GM10248 (cell line): ENCODE data around the gene SEZ6.
"Not testable (repeated sequence)": the region's sequence is repeated elsewhere in the genome, so short reads cannot be mapped to it uniquely, and the experiment has no call there.

ENCODE experiments used
- CTCF ChIA-PET: fragments of 300-600 bp; sonication (Branson Sonifier 250); formaldehyde crosslinking; extraction: SDS; loops from one replicate; lab custom pipeline; 2021; ENCODE audit warnings: antibody characterized with exemption; lab: Yijun Ruan, JAX
- POLR2A ChIA-PET: fragments of 350-650 bp; sonication (Branson Sonifier 250); formaldehyde crosslinking; extraction: SDS; loops from one replicate; lab custom pipeline; 2020; ENCODE audit warnings: antibody characterized with exemption; lab: Yijun Ruan, JAX
- DNase-seq: peaks from one replicate; pipeline ENCODE4 v3.0.0; 2012; ENCODE audit errors: extremely low spot score
- CTCF ChIP-seq: IDR thresholded peaks from 2 replicates; pipeline ENCODE4 v1.5.1; 2012; ENCODE audit warnings: mild to moderate bottlenecking, low read depth; ENCODE audit errors: extremely low read depth, missing control alignments, control extremely low read depth

The SEZ6 gene

GRCh38 chr17:28935744-28936460 lies 69.9 kb downstream of the SEZ6 start:
- DNase-seq, result no peak
- no peak for TF ChIP-seq CTCF
- CTCF ChIA-PET, result interaction anchor here (1.0 to 4.6 kb wide), 8 partner anchors 10 to 291 kb away, joined by 3 to 25 read pairs (median 4); partner anchors contain the start of genes BLTP2 and DHRS13
- POLR2A ChIA-PET, result no interaction called here

- CTCF ChIA-PET, result interaction anchor here (0.8 to 2.6 kb wide), 8 partner anchors 8 to 184 kb away, joined by 3 to 11 read pairs (median 4); partner anchors contain the start of gene DHRS13
- DNase-seq, POLR2A ChIA-PET: not testable (repeated sequence)
Observed at GRCh38 chr17:28934508-28934907, 71.3 kb downstream of the SEZ6 start.

- CTCF ChIA-PET, result interaction anchor here (0.8 to 6.0 kb wide), 6 partner anchors 8 to 24 kb away, joined by 3 to 49 read pairs (median 6); partner anchors contain the start of gene DHRS13
- DNase-seq, result no peak
- POLR2A ChIA-PET, result no interaction called here
- TF ChIP-seq CTCF, result no peak
Observed at GRCh38 chr17:28929787-28930186, 76.0 kb downstream of the SEZ6 start.

GRCh38 chr17:28928061-28928460 lies 77.8 kb downstream of the SEZ6 start:
- ChIA-PET POLR2A (no interaction called here), CTCF (interaction anchor here (0.8 to 6.0 kb wide), 9 partner anchors 9 to 201 kb away, joined by 3 to 49 read pairs (median 7); partner anchors contain the start of gene DHRS13)
- TF ChIP-seq CTCF, result no peak
- DNase-seq, result no peak

- CTCF ChIA-PET, result interaction anchor here (0.7 to 6.0 kb wide), 13 partner anchors 8 to 200 kb away, joined by 3 to 49 read pairs (median 5); partner anchors contain the start of gene DHRS13
- POLR2A ChIA-PET, result interaction anchor here (1.2 kb wide), 1 partner anchor 23 kb away, joined by 4 read pairs; no protein-coding TSS in a partner anchor
- DNase-seq, result no peak
- TF ChIP-seq CTCF, result no peak
Observed at GRCh38 chr17:28926786-28927185, 79.0 kb downstream of the SEZ6 start.

- no peak for TF ChIP-seq CTCF
- no peak for DNase-seq
- ChIA-PET POLR2A (interaction anchor here (1.2 kb wide), 1 partner anchor 24 kb away, joined by 4 read pairs; no protein-coding TSS in a partner anchor), CTCF (interaction anchor here (0.7 to 6.0 kb wide), 10 partner anchors 8 to 162 kb away, joined by 3 to 49 read pairs (median 6); partner anchors contain the start of gene DHRS13)
Observed at GRCh38 chr17:28926366-28926765, 79.5 kb downstream of the SEZ6 start.

- POLR2A ChIA-PET, result interaction anchor here (1.2 kb wide), 1 partner anchor 24 kb away, joined by 4 read pairs; no protein-coding TSS in a partner anchor
- DNase-seq, result peak; percentile 51
- TF ChIP-seq CTCF, result no peak
- CTCF ChIA-PET, result interaction anchor here (0.7 to 6.0 kb wide), 9 partner anchors 9 to 162 kb away, joined by 3 to 49 read pairs (median 6); partner anchors contain the start of gene DHRS13
Observed at GRCh38 chr17:28925912-28926365, 79.9 kb downstream of the SEZ6 start.
